GM19351 (cell line): ENCODE data around the gene VANGL2.

Source experiments
- ATAC-seq: cut with Tn5 transposase; IDR thresholded peaks from one replicate; pipeline ENCODE4 v1.9.1; 2021; ENCODE audit warnings: mild to moderate bottlenecking, moderate library complexity; ENCODE audit not compliant: unreplicated experiment

Gene VANGL2

DNA sequence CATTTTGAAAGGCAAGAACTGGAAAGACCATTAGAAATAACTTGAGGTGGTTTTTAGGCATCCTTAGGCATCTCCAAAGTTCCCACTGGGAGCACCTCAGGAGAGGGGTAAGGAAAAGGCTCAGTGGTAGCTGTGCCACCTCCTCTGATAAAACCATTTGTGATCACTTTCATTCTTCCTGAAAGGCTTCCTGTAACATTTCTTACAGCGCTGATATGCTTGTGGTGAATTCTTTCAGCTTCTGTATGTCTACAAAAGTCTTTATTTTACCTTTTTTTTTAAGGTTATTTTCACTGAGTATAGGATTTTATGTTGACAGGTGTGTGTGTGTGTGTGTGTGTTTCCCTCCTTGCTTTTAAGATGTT lies 54.8 kb downstream of the VANGL2 start:
- no peak for ATAC-seq

DNA sequence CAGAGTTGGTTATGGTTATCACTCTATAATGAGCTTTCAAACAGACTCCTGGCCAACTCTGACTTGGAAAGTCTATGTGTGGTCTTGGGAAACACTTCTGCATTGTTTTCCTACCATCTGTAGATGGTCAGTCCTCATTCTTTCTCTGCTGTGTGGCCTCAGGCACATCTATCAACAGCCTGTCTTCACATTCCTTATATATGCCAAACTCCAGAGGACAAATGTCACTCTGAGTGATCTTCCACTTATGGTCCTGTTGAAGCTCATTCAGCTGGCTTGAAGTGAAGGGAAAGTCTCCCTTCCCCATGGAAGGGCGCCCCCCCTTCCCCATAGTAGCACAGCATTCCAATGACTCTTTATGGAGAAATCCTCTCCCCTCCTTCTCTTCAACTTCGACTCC lies 58.7 kb downstream of the VANGL2 start:
- ATAC-seq = no peak

DNA sequence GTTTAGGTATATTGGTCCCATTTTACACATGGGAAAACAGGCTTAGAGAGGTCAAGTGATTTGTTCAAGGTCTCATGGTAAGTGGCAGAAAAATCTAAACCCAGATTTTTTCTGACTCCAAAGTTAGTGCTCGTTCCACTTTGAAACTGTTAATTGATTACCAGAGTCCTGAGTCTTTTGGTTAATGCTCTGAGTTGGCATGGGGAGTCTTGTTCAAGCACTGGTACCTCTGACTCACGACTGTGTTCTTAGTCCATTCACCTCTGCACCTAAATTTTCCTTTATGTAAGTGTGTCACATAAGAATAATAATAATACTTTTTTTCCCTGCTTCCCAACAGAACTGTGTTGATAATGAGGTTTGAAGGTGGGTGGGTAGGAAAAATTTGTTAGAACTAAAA lies 59.3 kb downstream of the VANGL2 start:
- no peak for ATAC-seq

GRCh38 chr1:160460214-160460642 lies 59.9 kb downstream of the VANGL2 start:
- ATAC-seq = no peak

GRCh38 chr1:160460683-160461287 lies 60.4 kb downstream of the VANGL2 start:
- ATAC-seq = no peak

DNA sequence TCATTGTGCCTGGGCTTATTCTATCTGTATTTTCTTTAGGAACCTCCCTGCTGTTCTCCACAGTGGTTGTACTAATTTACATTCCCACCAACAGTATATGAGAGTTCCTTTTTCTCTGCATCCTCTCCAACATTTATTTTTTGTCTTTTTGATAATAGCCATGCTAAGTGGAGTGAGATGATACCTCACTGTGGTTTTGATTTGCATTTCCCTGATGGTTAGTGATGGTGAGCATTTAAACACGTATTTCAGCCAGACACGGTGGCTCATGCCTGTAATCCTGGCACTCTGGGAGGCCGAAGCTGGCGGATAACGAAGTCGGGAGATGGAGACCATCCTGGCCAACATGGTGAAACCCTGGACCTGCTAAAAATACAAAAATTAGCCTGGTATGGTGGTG lies 64.8 kb downstream of the VANGL2 start:
- ATAC-seq = no peak

GRCh38 chr1:160466961-160467360 lies 66.6 kb downstream of the VANGL2 start:
- ATAC-seq = no peak

- no peak for ATAC-seq
These were observed 67.2 kb downstream of the VANGL2 start for GRCh38 chr1:160467576-160467975.

DNA sequence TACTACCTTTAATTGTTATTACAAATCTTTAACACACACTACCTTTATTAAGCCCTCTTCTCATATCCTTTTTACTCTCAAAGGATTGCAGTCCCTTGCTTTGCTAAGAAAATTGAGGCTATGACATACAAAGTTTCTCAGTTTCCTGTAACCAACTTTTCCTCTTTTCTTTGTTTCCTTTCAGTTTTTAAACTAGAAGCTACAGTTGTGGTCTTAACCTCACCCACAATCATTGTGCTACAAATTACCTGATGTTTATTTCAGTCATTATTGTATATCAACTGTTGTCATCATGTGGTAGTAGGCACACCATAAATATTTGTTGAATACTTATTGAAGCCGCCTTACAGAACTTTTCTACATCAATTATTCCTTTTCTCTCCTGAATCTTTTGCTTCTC lies 70.9 kb downstream of the VANGL2 start:
- no peak for ATAC-seq

- no peak for ATAC-seq
These were observed 71.7 kb downstream of the VANGL2 start for GRCh38 chr1:160472112-160472511.

GRCh38 chr1:160474392-160475242 lies 74.3 kb downstream of the VANGL2 start:
- peak; percentile 58 for ATAC-seq
